Osteocyte (in vitro differentiated cells): ENCODE measurements around the gene PGRMC2. TPM values are rescaled to one million over a fixed set of nuclear protein-coding genes. Genes with fewer than 3 reads are reported as not detected.

Experiments used
- DNase-seq: peaks from one replicate; pipeline ENCODE4 v3.0.0; 2021; ENCODE audit warnings: mixed read lengths; ENCODE audit not compliant: unreplicated experiment; ENCODE audit errors: extremely low spot score
- H3K27ac Mint-ChIP-seq: one replicate; pipeline ENCODE4 v1.8.0; 2021; ENCODE audit warnings: mild to moderate bottlenecking, mixed read lengths; ENCODE audit not compliant: unreplicated experiment
- H3K27me3 Mint-ChIP-seq: one replicate; pipeline ENCODE4 v1.8.0; 2021; ENCODE audit warnings: mixed read lengths; ENCODE audit not compliant: unreplicated experiment
- H3K36me3 Mint-ChIP-seq: one replicate; pipeline ENCODE4 v1.8.0; 2021; ENCODE audit warnings: mixed read lengths; ENCODE audit not compliant: unreplicated experiment
- H3K4me1 Mint-ChIP-seq: one replicate; pipeline ENCODE4 v1.8.0; 2021; ENCODE audit warnings: mixed read lengths; ENCODE audit not compliant: unreplicated experiment
- H3K4me3 Mint-ChIP-seq: one replicate; pipeline ENCODE4 v1.8.0; 2021; ENCODE audit warnings: mild to moderate bottlenecking, moderate library complexity, mixed read lengths; ENCODE audit not compliant: unreplicated experiment
- H3K9me3 Mint-ChIP-seq: one replicate; pipeline ENCODE4 v1.8.0; 2021; ENCODE audit warnings: mixed read lengths; ENCODE audit not compliant: unreplicated experiment
- total RNA-seq: library from RNA; stranded (reverse); gene quantifications from 2 replicates; pipeline ENCODE4 v1.2.1, GENCODE V29; 2021
- TF ChIP-seq, protein P1 (sequence below): fragments of 200-600 bp; sonication (generic); IDR thresholded peaks from 2 replicates; pipeline ENCODE4 v1.5.0; 2021; ENCODE audit warnings: antibody characterized with exemption, mild to moderate bottlenecking, moderate library complexity

PGRMC2 gene
- total RNA-seq, 1 donor from 2014 or later = 79.2 TPM

DNA sequence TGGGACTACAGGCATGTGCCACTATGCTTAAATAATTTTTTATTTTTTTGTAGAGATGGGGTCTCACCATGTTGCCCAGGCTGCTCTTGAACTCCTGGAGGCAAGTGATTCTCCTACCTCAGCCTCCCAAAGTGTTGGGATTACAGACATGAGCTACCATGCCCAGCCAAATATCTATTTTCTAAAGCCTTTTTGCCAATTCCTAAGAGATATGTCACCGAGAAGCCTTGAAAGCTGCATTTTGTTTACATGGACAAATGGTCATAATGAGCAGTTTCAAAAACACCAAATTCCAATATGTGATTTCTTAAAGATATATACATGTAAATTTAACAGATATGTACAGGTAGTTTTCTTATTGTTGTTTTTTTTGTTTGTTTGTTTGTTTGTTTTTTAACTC, 33.0 kb upstream of the PGRMC2 start:
- no peak overlapping the region for H3K4me3 Mint-ChIP-seq
- no peaks in the 10 kb centered on the region for H3K27me3 Mint-ChIP-seq
- H3K4me1 Mint-ChIP-seq = peaks cover 11% of the 10 kb centered on the region
- H3K27ac Mint-ChIP-seq = no peak overlapping the region
- TF ChIP-seq, protein P1, sequence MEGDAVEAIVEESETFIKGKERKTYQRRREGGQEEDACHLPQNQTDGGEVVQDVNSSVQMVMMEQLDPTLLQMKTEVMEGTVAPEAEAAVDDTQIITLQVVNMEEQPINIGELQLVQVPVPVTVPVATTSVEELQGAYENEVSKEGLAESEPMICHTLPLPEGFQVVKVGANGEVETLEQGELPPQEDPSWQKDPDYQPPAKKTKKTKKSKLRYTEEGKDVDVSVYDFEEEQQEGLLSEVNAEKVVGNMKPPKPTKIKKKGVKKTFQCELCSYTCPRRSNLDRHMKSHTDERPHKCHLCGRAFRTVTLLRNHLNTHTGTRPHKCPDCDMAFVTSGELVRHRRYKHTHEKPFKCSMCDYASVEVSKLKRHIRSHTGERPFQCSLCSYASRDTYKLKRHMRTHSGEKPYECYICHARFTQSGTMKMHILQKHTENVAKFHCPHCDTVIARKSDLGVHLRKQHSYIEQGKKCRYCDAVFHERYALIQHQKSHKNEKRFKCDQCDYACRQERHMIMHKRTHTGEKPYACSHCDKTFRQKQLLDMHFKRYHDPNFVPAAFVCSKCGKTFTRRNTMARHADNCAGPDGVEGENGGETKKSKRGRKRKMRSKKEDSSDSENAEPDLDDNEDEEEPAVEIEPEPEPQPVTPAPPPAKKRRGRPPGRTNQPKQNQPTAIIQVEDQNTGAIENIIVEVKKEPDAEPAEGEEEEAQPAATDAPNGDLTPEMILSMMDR = no peak
- no peaks in the 10 kb centered on the region for H3K9me3 Mint-ChIP-seq
- DNase-seq = no peak
- peaks cover 4% of the 10 kb centered on the region for H3K36me3 Mint-ChIP-seq

DNA sequence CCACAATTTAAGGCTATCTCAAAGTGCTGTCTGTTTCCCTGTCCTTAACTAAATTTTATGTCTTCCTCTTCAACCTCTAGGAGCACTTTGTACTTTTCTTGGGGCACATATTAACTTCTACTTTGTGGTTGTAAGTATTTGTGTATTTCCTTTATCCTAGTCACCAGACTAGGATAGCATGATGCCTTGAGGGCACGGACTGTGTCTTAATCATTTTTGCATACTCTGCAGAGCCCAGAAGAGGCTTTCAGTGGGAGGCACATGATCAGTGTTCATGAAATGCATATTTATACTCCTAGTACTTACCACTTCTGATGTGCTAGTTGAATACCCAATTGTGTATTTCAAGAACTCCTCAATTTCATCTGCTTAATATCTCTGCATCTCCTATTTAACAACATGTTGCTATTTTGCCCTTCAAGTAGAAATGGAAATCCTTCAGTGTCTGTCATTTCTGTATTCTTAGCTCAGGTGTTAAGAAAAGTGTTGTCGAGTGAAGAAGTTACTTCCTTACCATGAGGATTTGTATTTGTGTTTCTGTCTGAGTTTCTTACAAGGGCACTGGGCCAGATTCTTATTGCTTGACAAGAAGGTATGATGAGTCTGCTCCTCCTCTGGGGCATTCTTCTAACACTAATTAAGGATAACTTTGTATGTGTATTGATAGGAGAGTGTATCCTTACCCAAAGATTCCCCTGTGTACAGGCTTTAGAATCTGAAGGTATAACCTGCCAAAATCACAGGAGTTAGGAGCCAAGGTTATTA, 28.3 kb upstream of the PGRMC2 start:
- H3K27me3 Mint-ChIP-seq = no peaks in the 10 kb centered on the region

DNA sequence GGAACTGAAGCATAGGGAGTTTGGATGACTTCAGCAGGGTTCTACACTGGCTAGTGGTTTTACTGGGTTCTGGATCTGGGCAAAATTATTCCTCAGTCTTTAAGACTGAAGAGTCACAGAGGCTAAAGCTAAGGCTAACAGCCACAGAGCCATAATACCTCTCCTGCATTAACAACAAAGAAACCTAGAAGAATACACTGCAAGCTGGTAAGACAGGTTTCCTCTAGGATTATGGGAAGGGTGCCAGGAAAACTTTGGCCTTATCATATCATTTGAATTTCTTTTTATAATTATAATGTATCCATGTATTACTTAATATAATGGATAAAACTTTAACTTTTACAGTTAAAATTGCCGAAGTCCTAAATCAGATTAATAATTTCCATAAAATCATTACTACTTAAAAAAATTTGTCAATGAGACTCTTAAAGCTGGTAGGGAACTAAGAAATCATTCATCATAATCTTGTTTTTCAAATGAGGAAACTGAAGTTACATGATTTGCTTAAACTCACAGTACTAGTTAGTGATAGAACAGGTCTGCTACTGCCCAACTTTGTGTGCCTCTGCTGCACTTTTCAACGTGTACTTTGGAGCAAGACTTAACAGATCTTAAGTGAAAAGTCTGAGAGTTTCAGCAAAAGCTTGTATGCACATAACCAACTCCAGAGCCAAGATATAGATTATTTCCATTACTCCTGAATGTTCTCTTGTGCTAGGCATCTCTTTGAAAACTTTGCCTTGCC, 24.2 kb upstream of the PGRMC2 start:
- no peak for DNase-seq
- Mint-ChIP-seq H3K27me3 (no peaks in the 10 kb centered on the region), H3K9me3 (no peaks in the 10 kb centered on the region), H3K4me1 (peaks cover 19% of the 10 kb centered on the region), H3K27ac (no peak overlapping the region), H3K4me3 (no peak overlapping the region), H3K36me3 (peaks cover 6% of the 10 kb centered on the region)
- TF ChIP-seq, protein P1 = no peak

More for the DNA sequence above, 28.3 kb upstream of the PGRMC2 start:
- Mint-ChIP-seq H3K27ac (no peak overlapping the region), H3K9me3 (no peaks in the 10 kb centered on the region), H3K36me3 (peaks cover 6% of the 10 kb centered on the region), H3K4me3 (no peak overlapping the region), H3K4me1 (peaks cover 15% of the 10 kb centered on the region)
- DNase-seq = no peak
- TF ChIP-seq, protein P1 = no peak

DNA sequence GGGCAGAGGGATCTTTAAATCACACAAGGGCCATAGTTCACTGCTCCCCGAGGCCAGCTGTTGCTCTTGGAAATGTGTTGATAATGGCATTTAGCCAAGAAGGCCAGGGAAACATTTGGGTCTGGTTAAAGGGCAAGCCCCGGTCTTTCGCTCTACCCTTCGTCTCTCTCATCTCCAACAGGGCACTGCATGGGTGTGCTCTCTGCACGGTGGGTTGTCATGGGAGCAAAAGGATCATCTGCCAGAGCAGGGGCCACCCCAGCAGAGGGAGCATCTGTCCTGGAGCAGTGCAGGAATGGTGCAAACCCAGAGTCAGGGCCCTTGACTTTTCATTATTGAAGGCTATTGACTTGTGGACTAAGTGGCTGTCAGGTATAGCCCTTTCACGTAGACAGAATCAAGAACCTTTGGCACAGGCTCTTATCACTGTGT, 22.7 kb upstream of the PGRMC2 start:
- no peak for DNase-seq
- H3K4me1 Mint-ChIP-seq = peaks cover 7% of the 10 kb centered on the region
- H3K4me3 Mint-ChIP-seq = no peak overlapping the region
- H3K36me3 Mint-ChIP-seq = peaks cover 7% of the 10 kb centered on the region
- TF ChIP-seq, protein P1 = peak; percentile 33
- no peaks in the 10 kb centered on the region for H3K27me3 Mint-ChIP-seq
- no peaks in the 10 kb centered on the region for H3K9me3 Mint-ChIP-seq
- H3K27ac Mint-ChIP-seq = no peak overlapping the region

GRCh38 chr4:128309585-128309984, 22.0 kb upstream of the PGRMC2 start:
- H3K9me3 Mint-ChIP-seq = no peaks in the 10 kb centered on the region
- H3K36me3 Mint-ChIP-seq = peaks cover 6% of the 10 kb centered on the region
- peaks cover 7% of the 10 kb centered on the region for H3K4me1 Mint-ChIP-seq
- DNase-seq = no peak
- H3K27me3 Mint-ChIP-seq = no peaks in the 10 kb centered on the region
- no peak overlapping the region for H3K4me3 Mint-ChIP-seq
- TF ChIP-seq, protein P1 = no peak
- no peak overlapping the region for H3K27ac Mint-ChIP-seq
